NCI-H128 (cell line): Measurements from ENCODE around the gene TSSC4.

ENCODE experiments used
- DNase-seq: peaks from one replicate; lab custom pipeline; 2025; ENCODE audit not compliant: unreplicated experiment; lab: John Stamatoyannopoulos, UW

The TSSC4 gene

GRCh38 chr11:2446590-2447252, 46.2 kb downstream of the TSSC4 start:
- DNase-seq = no peak

GRCh38 chr11:2447253-2447950, 46.9 kb downstream of the TSSC4 start:
- no peak for DNase-seq

GRCh38 chr11:2447951-2448650, 47.6 kb downstream of the TSSC4 start:
- no peak for DNase-seq

- no peak for DNase-seq
Measured at GRCh38 chr11:2448661-2449547, 48.4 kb downstream of the TSSC4 start.

- DNase-seq = no peak
Measured at GRCh38 chr11:2449548-2450320, 49.2 kb downstream of the TSSC4 start.

GRCh38 chr11:2450321-2451041, 49.9 kb downstream of the TSSC4 start:
- no peak for DNase-seq

- DNase-seq = no peak
Measured at GRCh38 chr11:2451336-2451735, 50.8 kb downstream of the TSSC4 start.

- DNase-seq = no peak
Measured at GRCh38 chr11:2451916-2452315, 51.4 kb downstream of the TSSC4 start.

- DNase-seq = no peak
Measured at GRCh38 chr11:2452321-2453012, 51.9 kb downstream of the TSSC4 start.

GRCh38 chr11:2453436-2453835, 52.9 kb downstream of the TSSC4 start:
- DNase-seq = no peak
